ENCODE results near the gene RASGRP2. TPM values are rescaled to one million over a fixed set of nuclear protein-coding genes. Genes with fewer than 3 reads are reported as not detected.

The RASGRP2 gene
- total and polyA plus RNA-seq, 2 experiments from 2014 or later: 30.1 to 50.4 TPM

DNA sequence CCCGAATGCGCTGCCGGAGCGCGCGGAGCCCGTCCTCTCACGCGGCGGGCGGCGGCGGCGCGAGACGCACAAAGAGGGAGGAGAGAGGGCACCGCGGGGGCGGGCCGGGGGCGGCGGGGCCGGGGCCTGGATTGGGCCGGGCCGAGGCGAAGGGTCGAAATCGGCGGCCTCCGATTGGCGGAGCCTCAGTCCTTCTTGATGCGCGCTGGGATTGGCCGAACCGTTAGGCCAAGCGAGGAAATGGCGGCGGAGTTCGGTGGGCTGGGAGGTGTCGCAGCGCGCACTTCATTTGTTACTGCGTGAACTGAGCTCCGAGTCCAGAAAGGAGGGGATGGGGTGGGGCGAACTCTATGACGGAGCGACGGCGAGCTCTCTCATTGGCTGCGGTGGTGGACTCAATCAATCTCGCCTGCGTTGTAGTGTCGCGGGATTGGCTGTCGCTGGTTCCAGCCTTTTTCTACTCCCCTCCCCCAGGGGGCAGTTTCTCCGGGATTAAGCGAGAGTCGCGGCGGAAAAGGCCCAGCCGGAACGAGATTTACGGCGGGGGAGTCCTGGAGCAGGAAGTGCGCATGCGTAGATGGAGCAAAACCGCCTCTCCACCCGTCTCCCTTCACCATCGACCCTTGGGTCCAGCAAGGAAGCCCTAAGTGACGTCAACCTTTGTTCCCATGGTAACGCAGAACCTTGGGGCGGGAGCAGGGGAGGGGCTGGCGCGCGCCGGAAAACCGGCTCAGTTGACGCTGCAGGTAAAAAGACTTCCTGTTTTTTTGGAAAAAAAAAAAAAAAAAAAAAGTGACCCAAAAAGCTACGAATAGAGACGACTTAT is 34.7 kb upstream of the RASGRP2 start, which contains the start of gene SF1:
SF1 (minus strand) TSS at position 70 of the 826 bp plus-strand sequence. CDS start 150 bp downstream, outside the sequence.
- H3K9me3 Mint-ChIP-seq: no peaks in the 10 kb centered on the region; the same call in 2 of the 3 replicates
- H3K27ac Mint-ChIP-seq: peak within 1 kb of the TSS; percentile 99
- Histone ChIP-seq H2AFZ (no peak within 1 kb of the TSS), H4K20me1 (replicated peaks; ENCODE audit: insufficient read depth) (peaks cover 36% of the 10 kb centered on the region), H3K27me3 (ENCODE audit: insufficient read depth) (no peaks in the 10 kb centered on the region), H3F3A (replicated peaks; ENCODE audit: low read depth) (peaks cover 38% of the 10 kb centered on the region), H3K4me3 (peak within 1 kb of the TSS; percentile 94), H3K4me2 (peak within 1 kb of the TSS; percentile 100), H3K36me3 (ENCODE audit: insufficient read depth) (peaks cover 35% of the 10 kb centered on the region), H3K27ac (ENCODE audit: low read depth) (peak within 1 kb of the TSS; percentile 98), H3K4me1 (ENCODE audit: insufficient read depth) (peaks cover 12% of the 10 kb centered on the region), H3K79me2 (replicated peaks; ENCODE audit: insufficient read depth) (peaks cover 47% of the 10 kb centered on the region), H3K9me2 (ENCODE audit: insufficient read depth) (no peaks in the 10 kb centered on the region)
- DNase-seq (ENCODE audit: low spot score) (peak; percentile 100), ATAC-seq (peak; percentile 91)
- H3K4me1 Mint-ChIP-seq: peaks cover 36% of the 10 kb centered on the region
- H3K27me3 Mint-ChIP-seq (ENCODE audit: insufficient read depth, low read depth, poor library complexity): peaks cover 17% of the 10 kb centered on the region
- H3K4me3 Mint-ChIP-seq: peak within 1 kb of the TSS; percentile 94
- TF ChIP-seq POLR2AphosphoS5 (IDR thresholded peaks at IDR 0.05; ENCODE audit: low read depth): peak; percentile 96
- TF ChIP-seq STAT1 (IDR thresholded peaks at IDR 0.05; ENCODE audit: unreplicated experiment): no peak
- TF ChIP-seq ZNF114 (CRISPR knock-in tag; IDR thresholded peaks at IDR 0.05): no peak
- TF ChIP-seq CREB1 (CRISPR knock-in tag; IDR thresholded peaks at IDR 0.05; ENCODE audit: low read depth): peak; percentile 75
- TF ChIP-seq, protein P1, sequence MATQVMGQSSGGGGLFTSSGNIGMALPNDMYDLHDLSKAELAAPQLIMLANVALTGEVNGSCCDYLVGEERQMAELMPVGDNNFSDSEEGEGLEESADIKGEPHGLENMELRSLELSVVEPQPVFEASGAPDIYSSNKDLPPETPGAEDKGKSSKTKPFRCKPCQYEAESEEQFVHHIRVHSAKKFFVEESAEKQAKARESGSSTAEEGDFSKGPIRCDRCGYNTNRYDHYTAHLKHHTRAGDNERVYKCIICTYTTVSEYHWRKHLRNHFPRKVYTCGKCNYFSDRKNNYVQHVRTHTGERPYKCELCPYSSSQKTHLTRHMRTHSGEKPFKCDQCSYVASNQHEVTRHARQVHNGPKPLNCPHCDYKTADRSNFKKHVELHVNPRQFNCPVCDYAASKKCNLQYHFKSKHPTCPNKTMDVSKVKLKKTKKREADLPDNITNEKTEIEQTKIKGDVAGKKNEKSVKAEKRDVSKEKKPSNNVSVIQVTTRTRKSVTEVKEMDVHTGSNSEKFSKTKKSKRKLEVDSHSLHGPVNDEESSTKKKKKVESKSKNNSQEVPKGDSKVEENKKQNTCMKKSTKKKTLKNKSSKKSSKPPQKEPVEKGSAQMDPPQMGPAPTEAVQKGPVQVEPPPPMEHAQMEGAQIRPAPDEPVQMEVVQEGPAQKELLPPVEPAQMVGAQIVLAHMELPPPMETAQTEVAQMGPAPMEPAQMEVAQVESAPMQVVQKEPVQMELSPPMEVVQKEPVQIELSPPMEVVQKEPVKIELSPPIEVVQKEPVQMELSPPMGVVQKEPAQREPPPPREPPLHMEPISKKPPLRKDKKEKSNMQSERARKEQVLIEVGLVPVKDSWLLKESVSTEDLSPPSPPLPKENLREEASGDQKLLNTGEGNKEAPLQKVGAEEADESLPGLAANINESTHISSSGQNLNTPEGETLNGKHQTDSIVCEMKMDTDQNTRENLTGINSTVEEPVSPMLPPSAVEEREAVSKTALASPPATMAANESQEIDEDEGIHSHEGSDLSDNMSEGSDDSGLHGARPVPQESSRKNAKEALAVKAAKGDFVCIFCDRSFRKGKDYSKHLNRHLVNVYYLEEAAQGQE (IDR thresholded peaks at IDR 0.05; ENCODE audit: unreplicated experiment): no peak
- TF ChIP-seq ZNF331 (CRISPR knock-in tag; IDR thresholded peaks at IDR 0.05; ENCODE audit: low read depth): no peak
- TF ChIP-seq JUNB (IDR thresholded peaks at IDR 0.05; ENCODE audit: unreplicated experiment): no peak
- TF ChIP-seq EZH2 (IDR thresholded peaks at IDR 0.05; ENCODE audit: low read depth, unreplicated experiment): no peak
- TF ChIP-seq, protein P2, sequence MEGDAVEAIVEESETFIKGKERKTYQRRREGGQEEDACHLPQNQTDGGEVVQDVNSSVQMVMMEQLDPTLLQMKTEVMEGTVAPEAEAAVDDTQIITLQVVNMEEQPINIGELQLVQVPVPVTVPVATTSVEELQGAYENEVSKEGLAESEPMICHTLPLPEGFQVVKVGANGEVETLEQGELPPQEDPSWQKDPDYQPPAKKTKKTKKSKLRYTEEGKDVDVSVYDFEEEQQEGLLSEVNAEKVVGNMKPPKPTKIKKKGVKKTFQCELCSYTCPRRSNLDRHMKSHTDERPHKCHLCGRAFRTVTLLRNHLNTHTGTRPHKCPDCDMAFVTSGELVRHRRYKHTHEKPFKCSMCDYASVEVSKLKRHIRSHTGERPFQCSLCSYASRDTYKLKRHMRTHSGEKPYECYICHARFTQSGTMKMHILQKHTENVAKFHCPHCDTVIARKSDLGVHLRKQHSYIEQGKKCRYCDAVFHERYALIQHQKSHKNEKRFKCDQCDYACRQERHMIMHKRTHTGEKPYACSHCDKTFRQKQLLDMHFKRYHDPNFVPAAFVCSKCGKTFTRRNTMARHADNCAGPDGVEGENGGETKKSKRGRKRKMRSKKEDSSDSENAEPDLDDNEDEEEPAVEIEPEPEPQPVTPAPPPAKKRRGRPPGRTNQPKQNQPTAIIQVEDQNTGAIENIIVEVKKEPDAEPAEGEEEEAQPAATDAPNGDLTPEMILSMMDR (conservative IDR thresholded peaks at IDR 0.05; ENCODE audit: low read depth in 2 of 2): peak in 1 of 2 experiments; percentile 3; a peak in 1 of 4 replicates
- no peak for TF ChIP-seq EZH2phosphoT487 (IDR thresholded peaks at IDR 0.05; ENCODE audit: unreplicated experiment)
- TF ChIP-seq NANOG (IDR thresholded peaks at IDR 0.05; ENCODE audit: borderline replicate concordance): no peak
- TF ChIP-seq, protein P3, sequence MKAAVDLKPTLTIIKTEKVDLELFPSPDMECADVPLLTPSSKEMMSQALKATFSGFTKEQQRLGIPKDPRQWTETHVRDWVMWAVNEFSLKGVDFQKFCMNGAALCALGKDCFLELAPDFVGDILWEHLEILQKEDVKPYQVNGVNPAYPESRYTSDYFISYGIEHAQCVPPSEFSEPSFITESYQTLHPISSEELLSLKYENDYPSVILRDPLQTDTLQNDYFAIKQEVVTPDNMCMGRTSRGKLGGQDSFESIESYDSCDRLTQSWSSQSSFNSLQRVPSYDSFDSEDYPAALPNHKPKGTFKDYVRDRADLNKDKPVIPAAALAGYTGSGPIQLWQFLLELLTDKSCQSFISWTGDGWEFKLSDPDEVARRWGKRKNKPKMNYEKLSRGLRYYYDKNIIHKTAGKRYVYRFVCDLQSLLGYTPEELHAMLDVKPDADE (IDR thresholded peaks at IDR 0.05): no peak
- TF ChIP-seq, protein P4, sequence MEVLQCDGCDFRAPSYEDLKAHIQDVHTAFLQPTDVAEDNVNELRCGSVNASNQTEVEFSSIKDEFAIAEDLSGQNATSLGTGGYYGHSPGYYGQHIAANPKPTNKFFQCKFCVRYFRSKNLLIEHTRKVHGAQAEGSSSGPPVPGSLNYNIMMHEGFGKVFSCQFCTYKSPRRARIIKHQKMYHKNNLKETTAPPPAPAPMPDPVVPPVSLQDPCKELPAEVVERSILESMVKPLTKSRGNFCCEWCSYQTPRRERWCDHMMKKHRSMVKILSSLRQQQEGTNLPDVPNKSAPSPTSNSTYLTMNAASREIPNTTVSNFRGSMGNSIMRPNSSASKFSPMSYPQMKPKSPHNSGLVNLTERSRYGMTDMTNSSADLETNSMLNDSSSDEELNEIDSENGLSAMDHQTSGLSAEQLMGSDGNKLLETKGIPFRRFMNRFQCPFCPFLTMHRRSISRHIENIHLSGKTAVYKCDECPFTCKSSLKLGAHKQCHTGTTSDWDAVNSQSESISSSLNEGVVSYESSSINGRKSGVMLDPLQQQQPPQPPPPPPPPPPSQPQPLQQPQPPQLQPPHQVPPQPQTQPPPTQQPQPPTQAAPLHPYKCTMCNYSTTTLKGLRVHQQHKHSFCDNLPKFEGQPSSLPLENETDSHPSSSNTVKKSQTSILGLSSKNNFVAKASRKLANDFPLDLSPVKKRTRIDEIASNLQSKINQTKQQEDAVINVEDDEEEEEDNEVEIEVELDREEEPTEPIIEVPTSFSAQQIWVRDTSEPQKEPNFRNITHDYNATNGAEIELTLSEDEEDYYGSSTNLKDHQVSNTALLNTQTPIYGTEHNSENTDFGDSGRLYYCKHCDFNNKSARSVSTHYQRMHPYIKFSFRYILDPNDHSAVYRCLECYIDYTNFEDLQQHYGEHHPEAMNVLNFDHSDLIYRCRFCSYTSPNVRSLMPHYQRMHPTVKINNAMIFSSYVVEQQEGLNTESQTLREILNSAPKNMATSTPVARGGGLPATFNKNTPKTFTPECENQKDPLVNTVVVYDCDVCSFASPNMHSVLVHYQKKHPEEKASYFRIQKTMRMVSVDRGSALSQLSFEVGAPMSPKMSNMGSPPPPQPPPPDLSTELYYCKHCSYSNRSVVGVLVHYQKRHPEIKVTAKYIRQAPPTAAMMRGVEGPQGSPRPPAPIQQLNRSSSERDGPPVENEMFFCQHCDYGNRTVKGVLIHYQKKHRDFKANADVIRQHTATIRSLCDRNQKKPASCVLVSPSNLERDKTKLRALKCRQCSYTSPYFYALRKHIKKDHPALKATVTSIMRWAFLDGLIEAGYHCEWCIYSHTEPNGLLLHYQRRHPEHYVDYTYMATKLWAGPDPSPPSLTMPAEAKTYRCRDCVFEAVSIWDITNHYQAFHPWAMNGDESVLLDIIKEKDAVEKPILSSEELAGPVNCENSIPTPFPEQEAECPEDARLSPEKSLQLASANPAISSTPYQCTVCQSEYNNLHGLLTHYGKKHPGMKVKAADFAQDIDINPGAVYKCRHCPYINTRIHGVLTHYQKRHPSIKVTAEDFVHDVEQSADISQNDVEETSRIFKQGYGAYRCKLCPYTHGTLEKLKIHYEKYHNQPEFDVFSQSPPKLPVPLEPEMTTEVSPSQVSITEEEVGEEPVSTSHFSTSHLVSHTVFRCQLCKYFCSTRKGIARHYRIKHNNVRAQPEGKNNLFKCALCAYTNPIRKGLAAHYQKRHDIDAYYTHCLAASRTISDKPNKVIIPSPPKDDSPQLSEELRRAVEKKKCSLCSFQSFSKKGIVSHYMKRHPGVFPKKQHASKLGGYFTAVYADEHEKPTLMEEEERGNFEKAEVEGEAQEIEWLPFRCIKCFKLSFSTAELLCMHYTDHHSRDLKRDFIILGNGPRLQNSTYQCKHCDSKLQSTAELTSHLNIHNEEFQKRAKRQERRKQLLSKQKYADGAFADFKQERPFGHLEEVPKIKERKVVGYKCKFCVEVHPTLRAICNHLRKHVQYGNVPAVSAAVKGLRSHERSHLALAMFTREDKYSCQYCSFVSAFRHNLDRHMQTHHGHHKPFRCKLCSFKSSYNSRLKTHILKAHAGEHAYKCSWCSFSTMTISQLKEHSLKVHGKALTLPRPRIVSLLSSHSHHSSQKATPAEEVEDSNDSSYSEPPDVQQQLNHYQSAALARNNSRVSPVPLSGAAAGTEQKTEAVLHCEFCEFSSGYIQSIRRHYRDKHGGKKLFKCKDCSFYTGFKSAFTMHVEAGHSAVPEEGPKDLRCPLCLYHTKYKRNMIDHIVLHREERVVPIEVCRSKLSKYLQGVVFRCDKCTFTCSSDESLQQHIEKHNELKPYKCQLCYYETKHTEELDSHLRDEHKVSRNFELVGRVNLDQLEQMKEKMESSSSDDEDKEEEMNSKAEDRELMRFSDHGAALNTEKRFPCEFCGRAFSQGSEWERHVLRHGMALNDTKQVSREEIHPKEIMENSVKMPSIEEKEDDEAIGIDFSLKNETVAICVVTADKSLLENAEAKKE (CRISPR knock-in tag; IDR thresholded peaks at IDR 0.05): no peak
- peaks cover 39% of the 10 kb centered on the region for H3K36me3 Mint-ChIP-seq (ENCODE audit: low read depth)

Data from GM23338 (cell line).